ENCODE data around the gene FOXA2.
"Not testable (repeated sequence)": the region's sequence is repeated elsewhere in the genome, so short reads cannot be mapped to it uniquely, and the experiment has no call there.

Gene FOXA2

GRCh38 chr20:22557403-22558276, 26.7 kb downstream of the FOXA2 start:
- ChIA-PET CTCF (no interaction called here), POLR2A (no interaction called here)
- no peak for DNase-seq (ENCODE audit: low read depth, low spot score)
- H3K4me3 ChIP-seq (ENCODE audit: low read depth, low read length) = no peak overlapping the region
- no peak for TF ChIP-seq CTCF (IDR thresholded peaks at IDR 0.05; ENCODE audit: insufficient read depth, low read length, missing control alignments)

DNA sequence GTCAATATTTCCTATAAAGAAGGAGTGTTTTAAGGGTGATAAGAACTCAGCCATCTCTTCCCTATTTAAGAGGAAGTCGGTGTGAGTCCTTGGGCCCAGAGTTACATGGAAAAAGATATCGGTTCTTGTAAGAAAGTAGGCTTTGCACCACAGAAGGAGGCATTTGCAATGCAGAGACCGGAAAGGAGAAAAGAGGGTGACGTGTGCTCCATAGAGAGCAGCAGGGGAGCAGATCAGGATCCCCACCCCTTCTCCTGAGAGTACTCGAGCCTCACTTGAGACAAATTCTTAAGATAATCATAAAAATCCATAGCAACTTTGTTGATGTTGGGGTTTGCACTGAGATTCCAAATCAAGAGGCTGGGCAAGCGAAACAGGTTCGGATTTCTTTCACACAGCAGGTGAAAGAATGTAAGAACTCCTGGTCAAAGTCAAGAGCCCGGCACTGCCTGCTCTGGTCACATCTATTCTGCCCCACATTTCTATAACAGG, 27.8 kb downstream of the FOXA2 start:
- ChIA-PET POLR2A (no interaction called here), CTCF (no interaction called here)
- DNase-seq (ENCODE audit: low read depth, low spot score) = no peak

GRCh38 chr20:22555791-22556564, 28.4 kb downstream of the FOXA2 start:
- DNase-seq (ENCODE audit: low read depth, low spot score) = no peak
- no peak overlapping the region for H3K4me3 ChIP-seq (ENCODE audit: low read depth, low read length)
- ChIA-PET POLR2A (no interaction called here), CTCF (no interaction called here)
- no peak for TF ChIP-seq CTCF (IDR thresholded peaks at IDR 0.05; ENCODE audit: insufficient read depth, low read length, missing control alignments)

More for the DNA sequence above, 27.8 kb downstream of the FOXA2 start:
- TF ChIP-seq CTCF (IDR thresholded peaks at IDR 0.05; ENCODE audit: insufficient read depth, low read length, missing control alignments) = no peak
- no peak overlapping the region for H3K4me3 ChIP-seq (ENCODE audit: low read depth, low read length)

- no peak for TF ChIP-seq CTCF (IDR thresholded peaks at IDR 0.05; ENCODE audit: insufficient read depth, low read length, missing control alignments)
- H3K4me3 ChIP-seq (ENCODE audit: low read depth, low read length) = no peak overlapping the region
- POLR2A ChIA-PET = no interaction called here
- CTCF ChIA-PET = no interaction called here
- DNase-seq (ENCODE audit: low read depth, low spot score) = no peak
Measured at GRCh38 chr20:22554391-22554790, 30.0 kb downstream of the FOXA2 start.

DNA sequence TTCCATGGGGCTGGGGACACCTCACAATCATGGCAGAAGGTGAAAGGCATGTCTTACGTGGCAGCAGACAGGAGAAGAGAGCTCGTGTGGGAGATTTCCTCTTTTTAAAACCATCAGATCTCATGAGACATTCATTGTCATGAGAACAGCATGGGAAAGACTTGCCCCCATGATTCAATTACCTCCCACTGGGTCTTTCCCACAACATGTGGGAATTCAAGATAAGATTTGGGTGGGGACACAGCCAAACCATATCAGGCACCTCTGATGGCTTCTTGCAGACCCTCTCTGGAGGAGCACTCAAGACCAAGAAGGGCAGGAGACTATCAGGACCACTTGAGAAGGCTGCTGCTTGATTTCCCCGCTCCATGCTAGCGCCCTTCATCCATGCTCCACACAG, 33.9 kb downstream of the FOXA2 start:
- CTCF ChIA-PET; DNase-seq (ENCODE audit: low read depth, low spot score); POLR2A ChIA-PET; H3K4me3 ChIP-seq (ENCODE audit: low read depth, low read length): not testable (repeated sequence)

DNA sequence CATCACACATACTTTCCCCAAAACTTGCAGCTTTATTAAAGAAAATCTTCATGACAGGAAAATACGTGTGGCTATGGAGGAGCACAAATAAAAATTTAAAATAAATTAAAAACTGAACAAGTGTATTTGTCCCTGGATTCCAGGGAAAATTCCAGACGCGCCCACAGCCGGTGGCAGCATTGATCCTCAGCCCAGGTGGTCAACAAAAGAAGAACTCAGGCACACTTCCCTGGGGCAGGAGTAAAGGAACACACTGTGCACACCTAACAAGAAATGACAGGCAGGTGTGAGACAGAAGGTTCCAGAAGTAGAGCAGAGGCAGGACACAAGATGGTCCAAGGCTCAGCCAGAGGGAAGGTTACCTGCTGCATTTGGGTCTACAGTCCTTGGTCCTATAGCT, 36.3 kb downstream of the FOXA2 start:
- ChIA-PET CTCF (no interaction called here), POLR2A (no interaction called here)
- no peak for DNase-seq (ENCODE audit: low read depth, low spot score)

More for the DNA sequence above, 36.3 kb downstream of the FOXA2 start:
- no peak overlapping the region for H3K4me3 ChIP-seq (ENCODE audit: low read depth, low read length)
- TF ChIP-seq CTCF (IDR thresholded peaks at IDR 0.05; ENCODE audit: insufficient read depth, low read length, missing control alignments) = no peak
